Aorta (tissue), 5 donors: ENCODE results near the gene CYP11A1. TPM values are rescaled to one million over a fixed set of nuclear protein-coding genes. Genes with fewer than 3 reads are reported as not detected.

ENCODE experiments used
- ATAC-seq: fragments of 200-7000 bp; cut with Tn5 transposase; one replicate; pipeline ENCODE4 v1.9.1; 2022; ENCODE audit warnings: moderate library complexity; ENCODE audit not compliant: low FRiP score
- DNase-seq, 2 donors: peaks; one replicate each; pipeline ENCODE4 v3.0.0-alpha.2; 2020
- H3K27ac ChIP-seq, 2 donors: one replicate each; pipeline ENCODE4 v1.5.1; 2013; ENCODE audit warnings: low read length in 2 of 2, mild to moderate bottlenecking in 2 of 2, moderate library complexity in 2 of 2, control low read depth in 1 of 2, inconsistent platforms in 1 of 2, low read depth in 1 of 2
- H3K27me3 ChIP-seq, 2 donors: one replicate each; pipeline ENCODE4 v1.6.1; 2013; ENCODE audit warnings: control low read depth in 1 of 2, low read length in 1 of 2, mild to moderate bottlenecking in 1 of 2, moderate library complexity in 1 of 2; ENCODE audit not compliant: insufficient read depth in 2 of 2, control insufficient read depth in 1 of 2
- H3K36me3 ChIP-seq, 2 donors: one replicate each; pipeline ENCODE4 v1.6.1; 2013; ENCODE audit warnings: control low read depth in 1 of 2, low read length in 1 of 2, mild to moderate bottlenecking in 1 of 2; ENCODE audit not compliant: insufficient read depth in 2 of 2, control insufficient read depth in 1 of 2
- H3K4me1 ChIP-seq, 2 donors: one replicate each; pipeline ENCODE4 v1.6.1; 2013; ENCODE audit warnings: low read length in 2 of 2, control low read depth in 1 of 2, mild to moderate bottlenecking in 1 of 2, moderate library complexity in 1 of 2; ENCODE audit not compliant: insufficient read depth in 2 of 2, control insufficient read depth in 1 of 2
- H3K4me3 ChIP-seq, 2 donors: one replicate each; pipeline ENCODE4 v1.5.1; 2013; ENCODE audit warnings: low read length in 2 of 2, control low read depth in 1 of 2, mild to moderate bottlenecking in 1 of 2
- H3K9me3 ChIP-seq: one replicate; pipeline ENCODE4 v1.6.1; 2013; ENCODE audit warnings: mild to moderate bottlenecking, low read length; ENCODE audit not compliant: control insufficient read depth
- WGBS, 2 donors: extraction: QIAGEN DNeasy Blood & Tissue Kit; methylation state at CpG; one replicate each; pipeline ENCODE4 v1.1.7; 2013; 5-methylcytosine and 5-hydroxymethylcytosine counted together
- intact Hi-C, 2 donors: fragments of 100-400 bp; cut with DNase I; formaldehyde crosslinking; loops; one replicate each; pipeline versions ENCODE4 v1.14.2 to v1.15.0; 2022
- polyA plus RNA-seq, 2 donors: library from polyadenylated mRNA; stranded (reverse); fragments of 200-250 nt; gene quantifications; one replicate each; pipeline ENCODE4 v1.2.3, GENCODE V29; 2013
- total RNA-seq, 2 donors: library from RNA; stranded (reverse); fragmentation: NEBNext Ultra II Directional; extraction: Animal tissue kit (Norgen Biotek cat#: 25700); gene quantifications; one replicate each; pipeline ENCODE4 v1.2.1, GENCODE V29; 2021
- donor health status: healthy with polysubstance abuse.
- donor health status: Bipolar disorder and iron deficiency.
- donor health status: DM: no; HTN: no; CAD: no.
- donor health status: DM: no; HTN: no; CAD: no.
- donor health status: DM: yes; HTN: yes; CAD: no.

Gene CYP11A1
- total and polyA plus RNA-seq, 4 donors: 0.10 to 1.5 (median 1.3) TPM; not detected in 1

- Histone ChIP-seq H3K36me3 (no peaks in the 10 kb centered on the region), H3K9me3 (no peaks in the 10 kb centered on the region), H3K27me3 (no peaks in the 10 kb centered on the region), H3K4me3 (no peak overlapping the region), H3K4me1 (no peaks in the 10 kb centered on the region), H3K27ac (no peak overlapping the region)
- DNase-seq: peak in 1 of 2 donors; percentile 6
- 67 to 69% methylated on average over 6 to 8 of the region's 8 CpGs for WGBS, 2 donors
- intact Hi-C loops: no loop called here
- ATAC-seq: peak; percentile 51
Observed at GRCh38 chr15:74384881-74385643, 17.6 kb upstream of the CYP11A1 start.

DNA sequence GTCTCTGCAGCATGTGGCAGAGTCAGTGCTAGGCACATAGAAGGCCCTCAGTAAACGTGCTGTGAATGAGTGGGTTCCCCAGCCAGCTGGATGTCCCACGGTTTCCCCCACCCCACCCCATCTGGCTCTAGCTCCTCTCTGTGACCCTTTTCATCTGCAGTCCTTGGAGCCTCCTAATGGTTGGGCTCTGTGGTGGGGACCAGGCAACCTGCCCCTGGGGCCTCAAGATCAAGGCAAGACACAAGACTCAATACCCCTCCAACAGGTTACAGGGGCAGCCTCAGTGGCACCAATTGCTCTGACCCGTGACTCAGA is 17.1 kb upstream of the CYP11A1 start:
- Histone ChIP-seq H3K27me3 (no peaks in the 10 kb centered on the region), H3K4me1 (no peaks in the 10 kb centered on the region), H3K36me3 (no peaks in the 10 kb centered on the region), H3K4me3 (no peak overlapping the region), H3K27ac (no peak overlapping the region), H3K9me3 (no peaks in the 10 kb centered on the region)
- intact Hi-C loops: no loop called here
- DNase-seq (no peak), ATAC-seq (no peak)
- 67 to 84% methylated on average over 3 of the region's 3 CpGs for WGBS, 2 donors

DNA sequence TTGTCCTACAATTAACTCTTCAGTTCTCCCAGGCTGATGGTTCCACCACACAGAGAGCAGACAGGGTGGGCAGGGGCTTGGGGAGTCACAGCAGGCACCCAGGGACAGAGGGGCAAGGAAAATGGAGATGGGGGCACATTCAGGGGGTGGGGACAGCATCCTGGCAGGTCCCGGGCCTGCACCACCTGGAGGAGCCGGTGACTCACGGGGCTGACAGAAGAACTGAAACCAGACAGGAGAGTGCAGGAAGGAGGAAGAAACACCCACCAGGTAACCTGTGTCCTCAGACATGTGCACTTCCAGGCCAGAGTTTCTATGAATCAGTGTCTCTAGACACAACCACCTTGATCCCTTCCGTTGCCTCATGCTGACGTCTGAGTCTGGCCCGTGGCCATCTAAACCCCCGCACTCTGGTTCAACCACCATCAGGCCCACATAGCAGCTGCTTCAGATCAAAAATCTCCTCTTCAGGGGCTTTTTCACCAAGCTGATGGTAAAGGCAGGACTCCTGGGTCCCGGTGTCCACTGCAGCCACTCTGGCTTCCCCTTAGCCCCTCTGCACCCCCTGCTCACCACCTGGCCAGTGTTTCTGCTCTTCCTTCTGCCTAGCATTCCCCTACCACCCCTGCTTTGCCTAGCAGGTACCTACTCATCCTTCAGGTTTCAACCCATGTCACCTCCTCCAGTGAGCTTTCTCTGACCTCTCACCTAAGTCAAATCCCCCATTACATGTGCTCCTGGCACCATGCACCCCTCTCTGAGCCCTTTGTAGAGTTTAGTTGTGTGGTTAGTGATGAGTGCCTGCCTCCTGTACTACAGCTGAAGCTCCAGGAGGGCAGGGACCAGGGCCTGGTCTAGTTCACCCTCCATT is 16.5 kb upstream of the CYP11A1 start:
- H3K36me3 ChIP-seq: no peaks in the 10 kb centered on the region
- H3K27me3 ChIP-seq: no peaks in the 10 kb centered on the region
- DNase-seq (peak; percentile 5 to 49), ATAC-seq (no peak)
- intact Hi-C loops: loop anchor here in 1 of 2 donors (2.0 kb wide), 1 partner anchor 53 kb away; no protein-coding TSS in a partner anchor
- H3K9me3 ChIP-seq: no peaks in the 10 kb centered on the region
- no peaks in the 10 kb centered on the region for H3K4me1 ChIP-seq
- no peak overlapping the region for H3K27ac ChIP-seq
- 83 to 84% methylated on average over 8 of the region's 8 CpGs for WGBS, 2 donors
- no peak overlapping the region for H3K4me3 ChIP-seq

GRCh38 chr15:74383286-74383685 is 15.8 kb upstream of the CYP11A1 start:
- 91 to 98% methylated on average over 4 of the region's 4 CpGs for WGBS, 2 donors
- intact Hi-C loops: loop anchor here in 1 of 2 donors (2.0 kb wide), 1 partner anchor 54 kb away; no protein-coding TSS in a partner anchor
- Histone ChIP-seq H3K9me3 (no peaks in the 10 kb centered on the region), H3K27me3 (no peaks in the 10 kb centered on the region), H3K4me3 (no peak overlapping the region), H3K27ac (no peak overlapping the region), H3K4me1 (no peaks in the 10 kb centered on the region), H3K36me3 (no peaks in the 10 kb centered on the region)
- DNase-seq (no peak), ATAC-seq (no peak)

DNA sequence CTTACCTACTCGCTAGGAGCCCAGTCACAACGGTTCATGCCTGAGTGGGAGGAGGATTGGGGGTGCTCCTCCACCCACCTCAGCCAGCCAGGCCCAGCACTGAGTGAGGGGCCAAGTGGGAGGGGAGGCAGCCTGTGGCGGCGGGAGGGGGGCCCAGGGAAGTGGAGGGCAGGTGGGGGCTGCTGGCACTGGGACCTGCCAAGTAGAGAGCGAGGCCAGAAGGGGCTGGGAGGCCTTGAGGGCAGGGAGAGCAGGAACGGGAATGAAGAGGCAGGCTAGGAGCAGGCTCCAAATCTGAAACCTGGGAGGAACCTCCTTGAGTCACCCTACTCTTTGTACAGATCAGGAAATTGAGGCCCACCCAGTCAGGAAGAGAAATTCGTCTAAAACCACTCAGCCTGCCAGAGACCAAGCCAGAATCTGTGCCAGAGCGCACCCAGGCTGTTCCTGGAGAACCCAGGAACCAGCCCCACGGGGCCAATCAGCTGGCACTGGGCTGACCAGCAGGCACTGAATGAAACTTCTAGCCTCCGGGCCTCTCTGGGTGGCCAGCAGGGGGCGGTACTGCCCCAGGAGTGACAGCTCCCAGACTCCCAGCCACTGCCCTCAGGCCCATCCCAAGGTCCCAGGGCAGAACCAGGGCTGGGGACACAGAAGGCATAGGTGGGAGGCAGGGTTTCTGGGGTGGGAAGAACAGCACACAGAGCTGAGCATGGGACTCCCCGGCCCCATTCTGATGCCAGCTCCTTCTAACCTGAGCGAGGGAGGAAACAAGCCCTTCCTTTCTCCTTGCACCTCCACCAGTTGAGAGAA is 14.8 kb upstream of the CYP11A1 start:
- DNase-seq (peak; percentile 91 to 94), ATAC-seq (peak; percentile 82)
- Histone ChIP-seq H3K27me3 (no peaks in the 10 kb centered on the region), H3K9me3 (no peaks in the 10 kb centered on the region), H3K36me3 (no peaks in the 10 kb centered on the region), H3K27ac (no peak overlapping the region), H3K4me3 (no peak overlapping the region), H3K4me1 (no peaks in the 10 kb centered on the region)
- intact Hi-C loops: loop anchor here (1.0 to 2.0 kb wide), 2 partner anchors 55 to 56 kb away; no protein-coding TSS in a partner anchor
- 38 to 41% methylated on average over 13 of the region's 13 CpGs for WGBS, 2 donors

- no peaks in the 10 kb centered on the region for H3K36me3 ChIP-seq
- H3K9me3 ChIP-seq: no peaks in the 10 kb centered on the region
- intact Hi-C loops: no loop called here
- DNase-seq (peak in 1 of 2 donors; percentile 43), ATAC-seq (no peak)
- no peak overlapping the region for H3K4me3 ChIP-seq
- H3K4me1 ChIP-seq: no peaks in the 10 kb centered on the region
- WGBS, 2 donors: 60 to 82% methylated on average over 5 of the region's 5 CpGs
- H3K27ac ChIP-seq: no peak overlapping the region
- no peaks in the 10 kb centered on the region for H3K27me3 ChIP-seq
Observed at GRCh38 chr15:74381481-74381880, 14.0 kb upstream of the CYP11A1 start.

GRCh38 chr15:74381190-74381453 is 13.7 kb upstream of the CYP11A1 start:
- intact Hi-C loops: no loop called here
- WGBS, 2 donors: 60 to 75% methylated on average over 2 of the region's 2 CpGs
- Histone ChIP-seq H3K4me1 (no peaks in the 10 kb centered on the region), H3K27me3 (no peaks in the 10 kb centered on the region), H3K36me3 (no peaks in the 10 kb centered on the region), H3K27ac (no peak overlapping the region), H3K4me3 (no peak overlapping the region), H3K9me3 (no peaks in the 10 kb centered on the region)
- ATAC-seq (no peak), DNase-seq (no peak)

DNA sequence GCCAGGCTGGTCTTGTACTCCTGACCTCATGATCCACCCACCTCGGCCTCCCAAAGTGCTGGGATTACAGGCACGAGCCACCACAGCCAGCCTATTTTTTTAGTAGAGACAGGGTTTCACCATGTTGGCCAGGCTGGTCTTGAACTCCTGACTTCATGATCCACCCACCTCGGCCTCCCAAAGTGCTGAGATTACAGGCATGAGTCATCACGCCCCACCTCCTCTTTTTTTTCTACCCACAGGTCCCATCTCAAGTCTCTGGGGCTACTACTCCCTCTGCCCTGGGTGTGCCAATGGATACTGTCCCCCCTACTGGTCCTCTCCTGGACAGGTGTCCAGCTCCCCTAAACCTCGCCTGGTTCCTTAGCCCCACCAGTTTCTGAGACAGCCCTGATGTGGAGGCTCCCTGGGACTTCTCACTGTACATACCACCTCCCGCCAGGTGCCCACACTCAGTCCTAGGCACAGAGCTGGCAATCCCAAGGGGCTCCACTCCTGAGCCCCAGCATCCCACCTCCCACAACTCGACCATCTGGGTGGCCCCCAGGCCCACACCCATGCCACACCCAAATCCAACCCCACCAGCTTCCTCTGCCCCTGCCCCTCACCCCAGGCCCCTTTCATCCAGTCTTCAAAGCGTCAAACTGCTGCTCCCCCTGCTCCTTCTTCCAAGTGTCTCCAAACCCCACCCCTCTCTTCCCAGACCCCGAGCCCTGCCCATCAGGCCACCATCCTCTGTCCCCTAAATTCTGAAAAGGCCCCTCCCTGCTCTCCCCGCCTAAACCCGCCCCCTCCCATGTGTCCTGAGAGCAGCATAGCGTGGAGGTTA is 13.1 kb upstream of the CYP11A1 start:
- H3K4me1 ChIP-seq: no peaks in the 10 kb centered on the region
- no peaks in the 10 kb centered on the region for H3K27me3 ChIP-seq
- no peaks in the 10 kb centered on the region for H3K9me3 ChIP-seq
- WGBS, 2 donors: 68 to 76% methylated on average over 12 of the region's 12 CpGs
- ATAC-seq (no peak), DNase-seq (peak in 1 of 2 donors; percentile 44)
- H3K4me3 ChIP-seq: no peak overlapping the region
- no peaks in the 10 kb centered on the region for H3K36me3 ChIP-seq
- H3K27ac ChIP-seq: no peak overlapping the region
- intact Hi-C loops: no loop called here
